H1 (cell line): ENCODE measurements around the gene SLC26A11.
"Not testable (repeated sequence)": the region's sequence is repeated elsewhere in the genome, so short reads cannot be mapped to it uniquely, and the experiment has no call there.

ENCODE experiments used
- BCL11A ChIP-seq, 2 experiments: IDR thresholded peaks; one replicate each; pipeline ENCODE4 v1.6.1; 2011; ENCODE audit warnings: low read depth in 2 of 2, low read length in 2 of 2, mild to moderate bottlenecking in 2 of 2
- EGR1 ChIP-seq: IDR thresholded peaks from 2 replicates; pipeline ENCODE4 v1.6.1; 2011; ENCODE audit warnings: low read depth, low read length, borderline replicate concordance
- GTF2F1 ChIP-seq: IDR thresholded peaks from 2 replicates; pipeline ENCODE4 v1.6.1; 2012; ENCODE audit warnings: low read depth, low read length, improper control_type of control experiment, borderline replicate concordance
- NANOG ChIP-seq: IDR thresholded peaks from 2 replicates; pipeline ENCODE4 v1.6.1; 2011; ENCODE audit warnings: low read length, low read depth, mild to moderate bottlenecking, inconsistent platforms; ENCODE audit not compliant: insufficient read depth, poor library complexity, severe bottlenecking
- POLR2A ChIP-seq, 2 experiments: IDR thresholded peaks; 1 replicate in 1 of 2; 2 replicates in 1 of 2; pipeline ENCODE4 v1.6.1; 2011; ENCODE audit warnings: low read depth in 2 of 2, low read length in 2 of 2, mild to moderate bottlenecking in 2 of 2; ENCODE audit errors: control extremely low read depth in 1 of 2
- POLR2AphosphoS5 ChIP-seq: IDR thresholded peaks from 2 replicates; pipeline ENCODE4 v1.6.1; 2011; ENCODE audit warnings: low read depth, low read length
- TF ChIP-seq, protein P1 (sequence below), 3 experiments: IDR thresholded peaks; 1 replicate in 2 of 3; 2 replicates in 1 of 3; pipeline versions ENCODE4 v1.5.1 to v1.6.1; 2011; ENCODE audit warnings: low read length in 3 of 3, mild to moderate bottlenecking in 3 of 3, inconsistent platforms in 2 of 3, low read depth in 1 of 3, moderate library complexity in 1 of 3; ENCODE audit not compliant: insufficient read depth in 1 of 3; ENCODE audit errors: control extremely low read depth in 1 of 3
- TF ChIP-seq, protein P2 (sequence below): IDR thresholded peaks from 2 replicates; pipeline ENCODE4 v1.6.1; 2012; ENCODE audit warnings: inconsistent platforms

GRCh38 chr17:80258296-80258695, 38.1 kb downstream of the SLC26A11 start:
- not testable (repeated sequence) for TF ChIP-seq POLR2A (IDR thresholded peaks at IDR 0.05; ENCODE audit: control extremely low read depth in 1 of 2, low read depth in 2 of 2, low read length in 2 of 2); NANOG; GTF2F1; POLR2AphosphoS5; EGR1; BCL11A (IDR thresholded peaks at IDR 0.05; ENCODE audit: low read depth in 2 of 2, low read length in 2 of 2)
- TF ChIP-seq, protein P1, sequence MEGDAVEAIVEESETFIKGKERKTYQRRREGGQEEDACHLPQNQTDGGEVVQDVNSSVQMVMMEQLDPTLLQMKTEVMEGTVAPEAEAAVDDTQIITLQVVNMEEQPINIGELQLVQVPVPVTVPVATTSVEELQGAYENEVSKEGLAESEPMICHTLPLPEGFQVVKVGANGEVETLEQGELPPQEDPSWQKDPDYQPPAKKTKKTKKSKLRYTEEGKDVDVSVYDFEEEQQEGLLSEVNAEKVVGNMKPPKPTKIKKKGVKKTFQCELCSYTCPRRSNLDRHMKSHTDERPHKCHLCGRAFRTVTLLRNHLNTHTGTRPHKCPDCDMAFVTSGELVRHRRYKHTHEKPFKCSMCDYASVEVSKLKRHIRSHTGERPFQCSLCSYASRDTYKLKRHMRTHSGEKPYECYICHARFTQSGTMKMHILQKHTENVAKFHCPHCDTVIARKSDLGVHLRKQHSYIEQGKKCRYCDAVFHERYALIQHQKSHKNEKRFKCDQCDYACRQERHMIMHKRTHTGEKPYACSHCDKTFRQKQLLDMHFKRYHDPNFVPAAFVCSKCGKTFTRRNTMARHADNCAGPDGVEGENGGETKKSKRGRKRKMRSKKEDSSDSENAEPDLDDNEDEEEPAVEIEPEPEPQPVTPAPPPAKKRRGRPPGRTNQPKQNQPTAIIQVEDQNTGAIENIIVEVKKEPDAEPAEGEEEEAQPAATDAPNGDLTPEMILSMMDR (IDR thresholded peaks at IDR 0.05; ENCODE audit: control extremely low read depth in 1 of 3, insufficient read depth in 1 of 3, low read depth in 1 of 3, low read length in 3 of 3) = not testable (repeated sequence)
- TF ChIP-seq, protein P2, sequence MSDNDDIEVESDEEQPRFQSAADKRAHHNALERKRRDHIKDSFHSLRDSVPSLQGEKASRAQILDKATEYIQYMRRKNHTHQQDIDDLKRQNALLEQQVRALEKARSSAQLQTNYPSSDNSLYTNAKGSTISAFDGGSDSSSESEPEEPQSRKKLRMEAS = not testable (repeated sequence)
